22Rv1 (cell line): ENCODE results near the gene SPSB3.

Source experiments
- CTCF ChIP-seq: fragments of 450-650 bp; IDR thresholded peaks from 2 replicates; pipeline ENCODE4 v1.5.1; 2017; ENCODE audit warnings: mild to moderate bottlenecking
- ZFX ChIP-seq: fragments of 450-650 bp; IDR thresholded peaks from 2 replicates; pipeline ENCODE4 v1.6.1; 2017; ENCODE audit warnings: antibody characterized with exemption, borderline replicate concordance

- TF ChIP-seq CTCF = no peak
- no peak for TF ChIP-seq ZFX
Measured at GRCh38 chr16:1789643-1790045, 7.3 kb upstream of the SPSB3 start.
